ENCODE measurements around the gene GJC1.
"Not testable (repeated sequence)": the region's sequence is repeated elsewhere in the genome, so short reads cannot be mapped to it uniquely, and the experiment has no call there.

Gene GJC1

GRCh38 chr17:44757918-44758413 is 72.1 kb downstream of the GJC1 start:
- no peak for DNase-seq

- no peak for DNase-seq
Measured at GRCh38 chr17:44757045-44757917, 72.8 kb downstream of the GJC1 start.

- not testable (repeated sequence) for DNase-seq
Measured at GRCh38 chr17:44755180-44755579, 74.9 kb downstream of the GJC1 start.

- no peak for DNase-seq
Measured at GRCh38 chr17:44754276-44754675, 75.8 kb downstream of the GJC1 start.

GRCh38 chr17:44752953-44753861 is 76.9 kb downstream of the GJC1 start:
- DNase-seq, result no peak

GRCh38 chr17:44751806-44752205 is 78.3 kb downstream of the GJC1 start:
- no peak for DNase-seq

GRCh38 chr17:44751331-44751730 is 78.8 kb downstream of the GJC1 start:
- no peak for DNase-seq

- no peak for DNase-seq
Measured at GRCh38 chr17:44749980-44750318, 80.1 kb downstream of the GJC1 start.

GRCh38 chr17:44749076-44749979 is 80.8 kb downstream of the GJC1 start:
- DNase-seq, result no peak
